PC-9 (cell line): ENCODE data around the gene TMEM198. TPM values are rescaled to one million over a fixed set of nuclear protein-coding genes. Genes with fewer than 3 reads are reported as not detected.

Experiments
- BruUV-seq: library from RNA; stranded (reverse); fragments of 400-500 nt; replicated peaks from 2 replicates; lab custom pipeline; 2021; lab: Mats Ljungman, UMichigan
- CTCF ChIA-PET: fragments of 300-600 bp; sonication (Branson Sonifier 250); formaldehyde crosslinking; loops from one replicate; lab custom pipeline; 2022; ENCODE audit warnings: antibody characterized with exemption; lab: Charles Lee
- POLR2A ChIA-PET: fragments of 300-600 bp; sonication (Branson Sonifier 250); formaldehyde crosslinking; loops from one replicate; lab custom pipeline; 2022; ENCODE audit warnings: antibody characterized with exemption; ENCODE audit not compliant: unreplicated experiment; lab: Charles Lee
- DNase-seq, 2 experiments: peaks; one replicate each; pipeline versions ENCODE4 v3.0.0 to v3.0.0-alpha.2; 2015 to 2022; ENCODE audit warnings: mixed read lengths in 1 of 2
- H2AFZ ChIP-seq: fragments of 200-600 bp; sonication (generic); 2 replicates; pipeline ENCODE4 v1.8.1; 2017; ENCODE audit warnings: antibody characterized with exemption
- H3F3A ChIP-seq: fragments of 200-600 bp; sonication (generic); 2 replicates; pipeline ENCODE4 v1.8.1; 2017; ENCODE audit warnings: antibody characterized with exemption, mild to moderate bottlenecking, low read depth; ENCODE audit not compliant: insufficient read depth
- H3K27ac ChIP-seq: fragments of 200-600 bp; sonication (generic); 2 replicates; pipeline ENCODE4 v1.6.1; 2016; ENCODE audit warnings: mixed run types
- H3K27me3 ChIP-seq: fragments of 200-600 bp; sonication (generic); 2 replicates; pipeline ENCODE4 v1.6.1; 2016; ENCODE audit warnings: low read depth, mixed run types; ENCODE audit not compliant: insufficient read depth
- H3K36me3 ChIP-seq: fragments of 200-600 bp; sonication (generic); 2 replicates; pipeline ENCODE4 v1.6.1; 2016; ENCODE audit warnings: low read depth, mixed run types
- H3K4me1 ChIP-seq: fragments of 200-600 bp; sonication (generic); replicated peaks from 2 replicates; pipeline ENCODE4 v1.6.1; 2016; ENCODE audit warnings: mixed run types; ENCODE audit not compliant: insufficient read depth
- H3K4me2 ChIP-seq: fragments of 200-600 bp; sonication (generic); 2 replicates; pipeline ENCODE4 v1.6.1; 2017; ENCODE audit warnings: mixed run types
- H3K4me3 ChIP-seq: fragments of 200-600 bp; sonication (generic); 2 replicates; pipeline ENCODE4 v1.6.1; 2016; ENCODE audit warnings: mixed run types
- H3K79me2 ChIP-seq: fragments of 200-600 bp; sonication (generic); 2 replicates; pipeline ENCODE4 v1.6.1; 2017; ENCODE audit warnings: low read depth, mixed run types
- H3K9me2 ChIP-seq: fragments of 200-600 bp; sonication (generic); 2 replicates; pipeline ENCODE4 v1.8.1; 2017; ENCODE audit warnings: mild to moderate bottlenecking; ENCODE audit not compliant: insufficient read depth
- H3K9me3 ChIP-seq: fragments of 200-600 bp; sonication (generic); 2 replicates; pipeline ENCODE4 v1.8.1; 2016; ENCODE audit warnings: low read depth; ENCODE audit not compliant: insufficient read depth
- H4K20me1 ChIP-seq: fragments of 200-600 bp; sonication (generic); 2 replicates; pipeline ENCODE4 v1.8.1; 2017; ENCODE audit not compliant: insufficient read depth
- CTCF ChIP-seq: fragments of 200-600 bp; sonication (generic); conservative IDR thresholded peaks from 2 replicates; pipeline ENCODE4 v1.6.1; 2017; ENCODE audit warnings: mixed run types, antibody characterized with exemption, mild to moderate bottlenecking, moderate library complexity
- EZH2 ChIP-seq: fragments of 200-600 bp; sonication (generic); IDR thresholded peaks from 2 replicates; pipeline ENCODE4 v1.8.0; 2017; ENCODE audit warnings: antibody characterized with exemption, low read depth
- intact Hi-C: fragments of 100-400 bp; cut with micrococcal nuclease; formaldehyde crosslinking; loops from one replicate; pipeline ENCODE4 v1.10.0; 2022; ENCODE audit not compliant: unreplicated experiment
- total RNA-seq: library from RNA; stranded (reverse); gene quantifications from 2 replicates; pipeline ENCODE4 v1.2.3, GENCODE V29; 2021

TMEM198 gene
- total RNA-seq, 1 experiment from 2014 or later: 3.6 TPM

GRCh38 chr2:219497495-219498279 lies 46.1 kb upstream of the TMEM198 start:
- Histone ChIP-seq H3K27me3 (peaks cover 7% of the 10 kb centered on the region; the same call in 1 of the 2 replicates), H3F3A (peaks cover 4% of the 10 kb centered on the region; the same call in 1 of the 2 replicates), H3K4me1 (peaks cover 19% of the 10 kb centered on the region), H2AFZ (peak overlapping the region; percentile 95), H3K9me3 (no peaks in the 10 kb centered on the region), H3K36me3 (no peaks in the 10 kb centered on the region; the same call in 1 of the 2 replicates), H3K4me2 (peak overlapping the region; percentile 94), H3K79me2 (peaks cover 18% of the 10 kb centered on the region; the same call in 1 of the 2 replicates), H3K9me2 (no peaks in the 10 kb centered on the region), H3K27ac (peak overlapping the region; percentile 81), H4K20me1 (no peaks in the 10 kb centered on the region), H3K4me3 (peak overlapping the region; percentile 74)
- ChIA-PET CTCF (interaction anchor here (0.5 to 2.9 kb wide), 6 partner anchors 12 to 140 kb away, joined by 3 to 19 read pairs (median 8); partner anchors contain the start of gene DNPEP), POLR2A (interaction anchor here (0.5 to 0.6 kb wide), 4 partner anchors 10 to 108 kb away, joined by 3 to 8 read pairs (median 4); no protein-coding TSS in a partner anchor)
- peak; percentile 67 to 84 for DNase-seq
- TF ChIP-seq CTCF: no peak
- TF ChIP-seq EZH2: no peak
- BruUV-seq: TSS peak; percentile 72
- intact Hi-C loops: loop anchor here (1.0 to 5.0 kb wide), 2 partner anchors 24 to 40 kb away; no protein-coding TSS in a partner anchor

GRCh38 chr2:219498280-219499057 lies 45.4 kb upstream of the TMEM198 start, which contains the start of gene GMPPA:
Gene GMPPA (plus strand): TSS chr2:219498891. CDS start chr2:219499976, 1,085 bp downstream.
- H3K27me3 ChIP-seq: peaks cover 7% of the 10 kb centered on the region; the same call in 1 of the 2 replicates
- no TSS peak for BruUV-seq
- peak within 1 kb of the TSS; percentile 81 for H3K27ac ChIP-seq
- H3K4me3 ChIP-seq: peak within 1 kb of the TSS; percentile 74
- H4K20me1 ChIP-seq: no peaks in the 10 kb centered on the region
- H3K4me2 ChIP-seq: peak within 1 kb of the TSS; percentile 94
- peak within 1 kb of the TSS; percentile 95 for H2AFZ ChIP-seq
- peaks cover 4% of the 10 kb centered on the region; the same call in 1 of the 2 replicates for H3F3A ChIP-seq
- DNase-seq: peak; percentile 97
- ChIA-PET POLR2A (interaction anchor here (0.5 to 0.7 kb wide), 7 partner anchors 9 to 196 kb away, joined by 3 to 10 read pairs (median 6); partner anchors contain the start of gene DNPEP), CTCF (interaction anchor here (0.5 to 2.9 kb wide), 8 partner anchors 11 to 141 kb away, joined by 3 to 19 read pairs (median 8); partner anchors contain the start of gene DNPEP)
- intact Hi-C loops: loop anchor here (1.0 to 5.0 kb wide), 2 partner anchors 23 to 41 kb away; no protein-coding TSS in a partner anchor
- H3K4me1 ChIP-seq: peaks cover 19% of the 10 kb centered on the region
- H3K9me2 ChIP-seq: no peaks in the 10 kb centered on the region
- peaks cover 18% of the 10 kb centered on the region; the same call in 1 of the 2 replicates for H3K79me2 ChIP-seq
- no peaks in the 10 kb centered on the region; the same call in 1 of the 2 replicates for H3K36me3 ChIP-seq
- TF ChIP-seq EZH2: no peak
- TF ChIP-seq CTCF: no peak
- no peaks in the 10 kb centered on the region for H3K9me3 ChIP-seq
